ENCODE results near the gene PGAM2.
"Not testable (repeated sequence)": the region's sequence is repeated elsewhere in the genome, so short reads cannot be mapped to it uniquely, and the experiment has no call there.

Gene PGAM2

GRCh38 chr7:44037951-44038350 lies 27.4 kb downstream of the PGAM2 start:
- not testable (repeated sequence) for H3K36me3 ChIP-seq (ENCODE audit: control insufficient read depth, insufficient read depth, low read length); H3K4me3 ChIP-seq (replicated peaks; ENCODE audit: low read depth, low read length); H3K27me3 ChIP-seq (replicated peaks; ENCODE audit: control insufficient read depth, insufficient read depth, low read length); DNase-seq (ENCODE audit: extremely low read depth, insufficient read length)

- not testable (repeated sequence) for H3K36me3 ChIP-seq (ENCODE audit: control insufficient read depth, insufficient read depth, low read length); H3K4me3 ChIP-seq (replicated peaks; ENCODE audit: low read depth, low read length); DNase-seq (ENCODE audit: extremely low read depth, insufficient read length); H3K27me3 ChIP-seq (replicated peaks; ENCODE audit: control insufficient read depth, insufficient read depth, low read length)
Observed at GRCh38 chr7:44036364-44036763, 29.0 kb downstream of the PGAM2 start.

GRCh38 chr7:44033971-44034844 lies 31.2 kb downstream of the PGAM2 start:
- DNase-seq (ENCODE audit: extremely low read depth, insufficient read length); H3K4me3 ChIP-seq (replicated peaks; ENCODE audit: low read depth, low read length); H3K27me3 ChIP-seq (replicated peaks; ENCODE audit: control insufficient read depth, insufficient read depth, low read length); H3K36me3 ChIP-seq (ENCODE audit: control insufficient read depth, insufficient read depth, low read length): not testable (repeated sequence)

GRCh38 chr7:44032031-44032430 lies 33.3 kb downstream of the PGAM2 start:
- not testable (repeated sequence) for H3K27me3 ChIP-seq (replicated peaks; ENCODE audit: control insufficient read depth, insufficient read depth, low read length); H3K36me3 ChIP-seq (ENCODE audit: control insufficient read depth, insufficient read depth, low read length); H3K4me3 ChIP-seq (replicated peaks; ENCODE audit: low read depth, low read length); DNase-seq (ENCODE audit: extremely low read depth, insufficient read length)

- not testable (repeated sequence) for DNase-seq (ENCODE audit: extremely low read depth, insufficient read length); H3K4me3 ChIP-seq (replicated peaks; ENCODE audit: low read depth, low read length); H3K27me3 ChIP-seq (replicated peaks; ENCODE audit: control insufficient read depth, insufficient read depth, low read length); H3K36me3 ChIP-seq (ENCODE audit: control insufficient read depth, insufficient read depth, low read length)
Observed at GRCh38 chr7:44031319-44031718, 34.0 kb downstream of the PGAM2 start.

GRCh38 chr7:44030029-44030428 lies 35.3 kb downstream of the PGAM2 start:
- not testable (repeated sequence) for H3K27me3 ChIP-seq (replicated peaks; ENCODE audit: control insufficient read depth, insufficient read depth, low read length); H3K4me3 ChIP-seq (replicated peaks; ENCODE audit: low read depth, low read length); DNase-seq (ENCODE audit: extremely low read depth, insufficient read length); H3K36me3 ChIP-seq (ENCODE audit: control insufficient read depth, insufficient read depth, low read length)

GRCh38 chr7:44029433-44029832 lies 35.9 kb downstream of the PGAM2 start:
- H3K4me3 ChIP-seq (replicated peaks; ENCODE audit: low read depth, low read length); H3K36me3 ChIP-seq (ENCODE audit: control insufficient read depth, insufficient read depth, low read length); DNase-seq (ENCODE audit: extremely low read depth, insufficient read length); H3K27me3 ChIP-seq (replicated peaks; ENCODE audit: control insufficient read depth, insufficient read depth, low read length): not testable (repeated sequence)

GRCh38 chr7:44022796-44023467 lies 42.4 kb downstream of the PGAM2 start:
- H3K36me3 ChIP-seq (ENCODE audit: control insufficient read depth, insufficient read depth, low read length); H3K4me3 ChIP-seq (replicated peaks; ENCODE audit: low read depth, low read length); H3K27me3 ChIP-seq (replicated peaks; ENCODE audit: control insufficient read depth, insufficient read depth, low read length); DNase-seq (ENCODE audit: extremely low read depth, insufficient read length): not testable (repeated sequence)

- DNase-seq (ENCODE audit: extremely low read depth, insufficient read length); H3K27me3 ChIP-seq (replicated peaks; ENCODE audit: control insufficient read depth, insufficient read depth, low read length); H3K36me3 ChIP-seq (ENCODE audit: control insufficient read depth, insufficient read depth, low read length); H3K4me3 ChIP-seq (replicated peaks; ENCODE audit: low read depth, low read length): not testable (repeated sequence)
Observed at GRCh38 chr7:44022069-44022468, 43.3 kb downstream of the PGAM2 start.

- H3K27me3 ChIP-seq (replicated peaks; ENCODE audit: control insufficient read depth, insufficient read depth, low read length); H3K36me3 ChIP-seq (ENCODE audit: control insufficient read depth, insufficient read depth, low read length); H3K4me3 ChIP-seq (replicated peaks; ENCODE audit: low read depth, low read length); DNase-seq (ENCODE audit: extremely low read depth, insufficient read length): not testable (repeated sequence)
Observed at GRCh38 chr7:44019825-44020224, 45.5 kb downstream of the PGAM2 start.
